KMS-11 (cell line): ENCODE measurements around the gene IGF2R.
A peak's percentile ranks its signal among the peaks of the same experiment; 100 is the strongest.

ENCODE experiments used
- H2AFZ ChIP-seq: fragments of 200-600 bp; sonication (generic); 2 replicates; pipeline ENCODE4 v1.6.1; 2016; ENCODE audit warnings: antibody characterized with exemption, mixed run types, low read depth
- H3K27ac ChIP-seq: fragments of 200-600 bp; sonication (generic); 2 replicates; pipeline ENCODE4 v1.6.1; 2016; ENCODE audit warnings: mild to moderate bottlenecking, mixed run types
- H3K27me3 ChIP-seq: fragments of 200-600 bp; sonication (generic); 2 replicates; pipeline ENCODE4 v1.6.1; 2017; ENCODE audit warnings: mild to moderate bottlenecking, low read depth, mixed run types, moderate library complexity; ENCODE audit not compliant: insufficient read depth
- H3K36me3 ChIP-seq: fragments of 200-600 bp; sonication (generic); 2 replicates; pipeline ENCODE4 v1.6.1; 2017; ENCODE audit warnings: mild to moderate bottlenecking, mixed run types; ENCODE audit not compliant: insufficient read depth
- H3K4me1 ChIP-seq: fragments of 200-600 bp; sonication (generic); 2 replicates; pipeline ENCODE4 v1.6.1; 2016; ENCODE audit warnings: mild to moderate bottlenecking, low read depth, mixed run types; ENCODE audit not compliant: poor library complexity, severe bottlenecking
- H3K4me2 ChIP-seq: fragments of 200-600 bp; sonication (generic); 2 replicates; pipeline ENCODE4 v1.7.0; 2016; ENCODE audit warnings: mild to moderate bottlenecking, mixed run types
- H3K4me3 ChIP-seq: fragments of 200-600 bp; sonication (generic); IDR thresholded peaks from 2 replicates; pipeline ENCODE4 v1.6.1; 2017; ENCODE audit warnings: low read depth, low read length, mixed read lengths; ENCODE audit not compliant: insufficient read depth
- H3K79me2 ChIP-seq: fragments of 200-600 bp; sonication (generic); 2 replicates; pipeline ENCODE4 v1.6.1; 2016; ENCODE audit warnings: low read depth, mixed run types; ENCODE audit not compliant: insufficient read depth
- H3K9ac ChIP-seq: fragments of 200-600 bp; sonication (generic); 2 replicates; pipeline ENCODE4 v1.6.1; 2016; ENCODE audit warnings: mild to moderate bottlenecking, mixed run types
- H4K20me1 ChIP-seq: fragments of 200-600 bp; sonication (generic); 2 replicates; pipeline ENCODE4 v1.6.1; 2016; ENCODE audit warnings: mild to moderate bottlenecking, mixed run types; ENCODE audit not compliant: insufficient read depth
- CTCF ChIP-seq: fragments of 200-600 bp; sonication (generic); conservative IDR thresholded peaks from 2 replicates; pipeline ENCODE4 v1.6.1; 2017; ENCODE audit warnings: low read depth, mild to moderate bottlenecking, antibody characterized with exemption, low read length, moderate library complexity, mixed read lengths

The IGF2R gene

GRCh38 chr6:159980474-159980873, 11.6 kb downstream of the IGF2R start:
- H3K27me3 ChIP-seq = no peaks in the 10 kb centered on the region
- peak overlapping the region; percentile 100; the same call in 1 of the 2 replicates for H3K4me2 ChIP-seq
- H2AFZ ChIP-seq = no peak overlapping the region
- no peaks in the 10 kb centered on the region for H3K36me3 ChIP-seq
- no peak overlapping the region for H3K27ac ChIP-seq
- no peak for TF ChIP-seq CTCF
- H3K4me1 ChIP-seq = peaks cover 100% of the 10 kb centered on the region
- peaks cover 98% of the 10 kb centered on the region for H3K79me2 ChIP-seq
- no peak overlapping the region for H3K4me3 ChIP-seq
- H4K20me1 ChIP-seq = peaks cover 24% of the 10 kb centered on the region
- H3K9ac ChIP-seq = no peak overlapping the region

DNA sequence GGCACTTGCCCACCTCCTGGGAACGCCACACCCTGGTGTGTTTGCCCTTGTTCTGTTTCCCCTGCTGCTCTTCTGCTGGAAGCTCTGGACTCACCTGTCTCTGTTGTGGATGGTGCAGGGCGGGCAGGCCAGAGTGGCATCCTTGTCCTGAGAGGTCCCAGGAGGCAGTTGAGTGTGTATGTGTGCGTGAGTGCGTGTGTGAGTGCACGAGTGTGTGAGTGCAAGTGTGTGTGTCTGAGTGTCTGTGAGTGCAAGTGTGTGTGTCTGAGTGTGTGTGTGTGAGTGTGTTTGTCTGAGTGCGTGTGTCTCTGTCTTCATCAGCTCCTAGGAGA, 12.2 kb downstream of the IGF2R start:
- H3K9ac ChIP-seq = no peak overlapping the region
- H3K4me3 ChIP-seq = no peak overlapping the region
- H3K79me2 ChIP-seq = peaks cover 99% of the 10 kb centered on the region
- no peaks in the 10 kb centered on the region for H3K36me3 ChIP-seq
- peaks cover 98% of the 10 kb centered on the region for H3K4me1 ChIP-seq
- no peak for TF ChIP-seq CTCF
- H2AFZ ChIP-seq = no peak overlapping the region
- no peak overlapping the region for H3K4me2 ChIP-seq
- H3K27ac ChIP-seq = no peak overlapping the region
- H3K27me3 ChIP-seq = no peaks in the 10 kb centered on the region
- peaks cover 24% of the 10 kb centered on the region for H4K20me1 ChIP-seq

- Histone ChIP-seq H3K4me2 (peak overlapping the region; percentile 60), H2AFZ (no peak overlapping the region), H3K9ac (no peak overlapping the region), H3K4me1 (peaks cover 95% of the 10 kb centered on the region), H3K36me3 (no peaks in the 10 kb centered on the region), H3K27me3 (no peaks in the 10 kb centered on the region), H3K27ac (no peak overlapping the region), H3K79me2 (peaks cover 99% of the 10 kb centered on the region), H4K20me1 (peaks cover 24% of the 10 kb centered on the region), H3K4me3 (no peak overlapping the region)
- TF ChIP-seq CTCF = no peak
These were observed 12.7 kb downstream of the IGF2R start for GRCh38 chr6:159981403-159982245.

DNA sequence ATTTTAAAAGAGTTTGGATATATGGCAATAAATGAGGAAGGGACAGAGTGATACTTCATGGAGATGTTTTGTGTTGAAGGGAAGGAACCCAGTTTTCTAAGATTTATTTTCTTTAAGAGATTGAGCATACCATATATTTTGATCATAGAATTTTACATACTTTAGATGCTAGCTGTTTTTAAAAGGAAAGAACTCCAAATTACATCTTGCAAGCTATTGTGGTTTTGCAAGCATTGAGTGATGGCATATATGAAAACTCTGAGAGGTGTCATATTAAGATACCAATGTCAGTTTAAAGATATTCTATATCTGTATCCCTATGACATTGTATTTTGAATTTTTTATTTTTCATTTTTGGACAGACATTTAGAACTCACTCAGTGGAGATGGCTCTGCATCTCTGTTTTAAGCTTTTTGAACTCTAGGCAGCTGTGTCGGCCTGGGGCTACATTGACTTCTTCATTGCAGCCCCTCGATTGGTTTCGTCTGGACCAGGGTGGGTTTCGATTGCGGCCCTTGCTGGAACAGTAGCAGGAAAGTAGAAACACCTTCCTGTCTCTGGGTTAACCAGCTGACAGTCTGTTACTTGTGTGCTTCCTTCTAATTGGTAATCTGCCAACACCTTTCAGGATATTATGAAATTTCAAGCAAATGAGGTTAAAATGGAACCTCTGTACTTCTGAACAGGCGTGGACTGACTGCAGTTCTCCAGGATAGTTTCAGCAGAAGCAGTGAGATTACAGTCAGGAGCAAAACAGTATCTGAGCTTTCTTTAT, 14.0 kb downstream of the IGF2R start:
- Histone ChIP-seq H3K27ac (peak overlapping the region; percentile 38; the same call in 1 of the 2 replicates), H4K20me1 (peaks cover 24% of the 10 kb centered on the region), H3K27me3 (no peaks in the 10 kb centered on the region), H3K36me3 (no peaks in the 10 kb centered on the region), H3K4me3 (no peak overlapping the region), H3K9ac (peak overlapping the region; percentile 5; the same call in 1 of the 2 replicates), H2AFZ (no peak overlapping the region), H3K4me1 (peaks cover 95% of the 10 kb centered on the region), H3K79me2 (peaks cover 99% of the 10 kb centered on the region), H3K4me2 (peak overlapping the region; percentile 60)
- TF ChIP-seq CTCF = no peak
